ENCODE results near the gene TSPAN10.

GRCh38 chr17:81688616-81689015, 51.6 kb downstream of the TSPAN10 start:
- no peak for TF ChIP-seq GATA2 (IDR thresholded peaks at IDR 0.05; ENCODE audit: low read depth, low read length)
- no peak for TF ChIP-seq GATA3 (IDR thresholded peaks at IDR 0.05; ENCODE audit: low read depth, low read length)

Data from SH-SY5Y (cell line).